Measurements from ENCODE around the gene HEXD. TPM values are rescaled to one million over a fixed set of nuclear protein-coding genes. Genes with fewer than 3 reads are reported as not detected.

HEXD gene
- total RNA-seq: 20.1 TPM

GRCh38 chr17:82418001-82418986 is at the start of gene HEXD, which contains the start of gene OGFOD3:
HEXD (plus strand) TSS chr17:82418347; CDS start chr17:82419800, 1,453 bp downstream.
OGFOD3 (minus strand) TSS chr17:82418586; CDS start chr17:82418485, 101 bp downstream.

GRCh38 chr17:82371333-82372248 is 46.6 kb upstream of the HEXD start, which contains the start of gene UTS2R:
UTS2R (plus strand) TSS chr17:82371765; CDS start chr17:82374325, 2,560 bp downstream.

DNA sequence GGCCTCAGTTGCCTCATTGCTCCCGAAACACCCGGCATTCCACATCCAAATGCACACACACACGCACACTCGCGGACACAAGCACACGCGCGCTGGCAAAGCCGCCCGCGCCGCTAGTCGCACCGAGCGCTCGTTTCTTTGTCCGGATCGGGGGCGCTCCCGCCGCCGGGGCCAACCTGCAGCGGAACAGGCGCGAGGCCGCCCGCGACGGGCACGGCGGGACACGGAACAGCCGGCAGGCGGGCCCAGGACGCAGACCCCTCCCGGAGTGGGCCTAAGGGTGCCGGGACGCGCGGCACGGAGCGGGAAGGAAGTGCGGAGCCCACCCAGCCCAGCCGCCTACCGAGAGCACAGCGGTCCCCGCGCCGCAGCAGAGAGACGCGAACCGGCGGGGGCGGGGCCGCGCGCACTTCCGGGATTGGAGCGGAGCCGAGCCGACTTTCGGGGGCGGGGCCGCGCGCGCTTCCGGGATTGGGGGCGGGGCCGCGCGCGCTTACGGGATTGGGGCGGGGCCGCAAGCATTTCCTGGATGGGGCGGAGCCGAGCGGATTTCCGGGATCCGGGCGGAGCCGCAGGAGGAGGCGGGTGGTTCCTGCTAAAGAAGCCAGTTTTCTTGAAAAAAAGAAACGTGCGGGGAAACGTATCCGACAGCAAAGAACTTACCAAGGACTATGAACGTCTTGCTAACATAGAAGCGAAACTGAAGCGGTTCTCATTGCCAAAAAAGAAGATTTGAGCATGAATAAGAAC is 32.4 kb downstream of the HEXD start, which contains the start of gene CYBC1:
CYBC1 (minus strand) TSS at position 396 of the 750 bp plus-strand sequence. CDS start 1,498 bp downstream, outside the sequence.

GRCh38 chr17:82458179-82458884 is 40.2 kb downstream of the HEXD start, which contains the start of gene NARF:
NARF (plus strand) TSS chr17:82458741; CDS start chr17:82458804, 63 bp downstream.

Small RNA genes within 50 kb of the gene (small RNA-seq; reads per million reads assigned to genes)
- not detected for gene RF00019

Other genes with a start within 250 kb of the HEXD start
- 28.4 TPM for gene CCDC57, start 205.5 kb upstream of the HEXD start, total RNA-seq
- gene SLC16A3, start 189.3 kb upstream of the HEXD start, total RNA-seq: 6.5 TPM
- gene CSNK1D, start 144.6 kb upstream of the HEXD start, total RNA-seq: 48.7 TPM
- not detected for gene CD7, start 100.7 kb upstream of the HEXD start, total RNA-seq
- 5.8 TPM for gene SECTM1, start 84.6 kb upstream of the HEXD start, total RNA-seq
- gene TEX19, start 59.1 kb upstream of the HEXD start, total RNA-seq: not detected
- gene UTS2R, start 46.6 kb upstream of the HEXD start, total RNA-seq: not detected
- gene OGFOD3, start 239 bp downstream of the HEXD start, total RNA-seq: 20.3 TPM
- 31.6 TPM for gene CYBC1, start 32.4 kb downstream of the HEXD start, total RNA-seq
- 44.1 TPM for gene NARF, start 40.4 kb downstream of the HEXD start, total RNA-seq
- gene FOXK2, start 101.4 kb downstream of the HEXD start, total RNA-seq: 48.2 TPM
- 69.2 TPM for gene WDR45B, start 230.1 kb downstream of the HEXD start, total RNA-seq

Measured in diencephalon (tissue), 1 donor.